HEK293 (cell line): ENCODE data around the gene GABRG1.

Experiments used
- CTCF ChIA-PET: fragments of 350-600 bp; formaldehyde crosslinking; extraction: SDS; loops from one replicate; lab custom pipeline; 2021; ENCODE audit warnings: antibody characterized with exemption; lab: Yijun Ruan, JAX
- POLR2A ChIA-PET: fragments of 300-600 bp; formaldehyde crosslinking; extraction: SDS; loops from one replicate; lab custom pipeline; 2020; ENCODE audit warnings: antibody characterized with exemption, inconsistent platforms; lab: Yijun Ruan, JAX
- H3K27ac ChIP-seq: fragments of 200-500 bp; sonication (Bioruptor generic); 2 replicates; pipeline ENCODE4 v1.5.1; 2014; ENCODE audit warnings: low read depth, low read length, control low read depth, inconsistent platforms; ENCODE audit errors: extremely low read depth
- H3K36me3 ChIP-seq, 2 experiments: fragments of 200-500 bp in 1 of 2; sonication (Bioruptor generic) in 1 of 2; 1 replicate in 1 of 2; 2 replicates in 1 of 2; pipeline ENCODE4 v1.5.1; 2014 to 2017; ENCODE audit warnings: inconsistent platforms in 2 of 2, low read length in 2 of 2; ENCODE audit not compliant: control insufficient read depth in 2 of 2, insufficient read depth in 1 of 2
- H3K4me1 ChIP-seq: fragments of 200-500 bp; sonication (Bioruptor generic); 2 replicates; pipeline ENCODE4 v1.5.1; 2014; ENCODE audit warnings: mild to moderate bottlenecking, low read length, inconsistent platforms; ENCODE audit not compliant: control insufficient read depth, insufficient read depth
- H3K4me3 ChIP-seq: 2 replicates; pipeline ENCODE4 v1.5.1; 2011; ENCODE audit warnings: low read depth, mild to moderate bottlenecking, control low read depth, low read length, moderate library complexity
- H3K9me3 ChIP-seq: fragments of 200-500 bp; sonication (Bioruptor generic); 2 replicates; pipeline ENCODE4 v1.5.1; 2014; ENCODE audit warnings: low read depth, low read length, inconsistent platforms; ENCODE audit not compliant: control insufficient read depth, insufficient read depth
- OSR2 ChIP-seq: fragments of 450-650 bp; formaldehyde crosslinking; IDR thresholded peaks from 2 replicates; pipeline ENCODE4 v1.5.1; 2016; ENCODE audit warnings: missing biosample characterization, missing genetic modification characterization
- OVOL3 ChIP-seq: fragments of 450-650 bp; formaldehyde crosslinking; IDR thresholded peaks from 2 replicates; pipeline ENCODE4 v1.5.1; 2016; ENCODE audit warnings: missing biosample characterization, missing genetic modification characterization
- ZFP41 ChIP-seq: fragments of 450-650 bp; formaldehyde crosslinking; IDR thresholded peaks from 2 replicates; pipeline ENCODE4 v1.5.1; 2016; ENCODE audit warnings: missing biosample characterization, missing genetic modification characterization, borderline replicate concordance
- ZNF2 ChIP-seq: fragments of 450-650 bp; formaldehyde crosslinking; IDR thresholded peaks from 2 replicates; pipeline ENCODE4 v1.5.1; 2016; ENCODE audit warnings: missing biosample characterization, missing genetic modification characterization
- ZNF324 ChIP-seq: fragments of 450-650 bp; formaldehyde crosslinking; IDR thresholded peaks from 2 replicates; pipeline ENCODE4 v1.5.1; 2016; ENCODE audit warnings: missing biosample characterization, missing genetic modification characterization
- ZNF341 ChIP-seq: fragments of 450-650 bp; formaldehyde crosslinking; IDR thresholded peaks from 2 replicates; pipeline ENCODE4; 2016; ENCODE audit warnings: low read depth, missing biosample characterization, missing genetic modification characterization
- ZNF510 ChIP-seq: fragments of 450-650 bp; formaldehyde crosslinking; IDR thresholded peaks from 2 replicates; pipeline ENCODE4 v1.5.1; 2018; ENCODE audit warnings: mild to moderate bottlenecking, missing genetic modification characterization, missing biosample characterization; ENCODE audit not compliant: insufficient replicate concordance
- ZXDB ChIP-seq: fragments of 450-650 bp; formaldehyde crosslinking; IDR thresholded peaks from 2 replicates; pipeline ENCODE4 v1.5.1; 2016; ENCODE audit warnings: missing biosample characterization, missing genetic modification characterization
- TF ChIP-seq, protein P1 (sequence below): fragments of 450-650 bp; formaldehyde crosslinking; conservative IDR thresholded peaks from 2 replicates; pipeline ENCODE4 v1.5.1; 2016; ENCODE audit warnings: low read depth, missing biosample characterization, missing genetic modification characterization
- TF ChIP-seq, protein P2 (sequence below): fragments of 450-650 bp; formaldehyde crosslinking; IDR thresholded peaks from 2 replicates; pipeline ENCODE4 v1.5.1; 2016; ENCODE audit warnings: missing biosample characterization, missing genetic modification characterization
- TF ChIP-seq, protein P3 (sequence below): fragments of 450-650 bp; formaldehyde crosslinking; conservative IDR thresholded peaks from 2 replicates; pipeline ENCODE4 v1.5.1; 2016; ENCODE audit warnings: low read depth, missing biosample characterization, missing genetic modification characterization

Gene GABRG1

DNA sequence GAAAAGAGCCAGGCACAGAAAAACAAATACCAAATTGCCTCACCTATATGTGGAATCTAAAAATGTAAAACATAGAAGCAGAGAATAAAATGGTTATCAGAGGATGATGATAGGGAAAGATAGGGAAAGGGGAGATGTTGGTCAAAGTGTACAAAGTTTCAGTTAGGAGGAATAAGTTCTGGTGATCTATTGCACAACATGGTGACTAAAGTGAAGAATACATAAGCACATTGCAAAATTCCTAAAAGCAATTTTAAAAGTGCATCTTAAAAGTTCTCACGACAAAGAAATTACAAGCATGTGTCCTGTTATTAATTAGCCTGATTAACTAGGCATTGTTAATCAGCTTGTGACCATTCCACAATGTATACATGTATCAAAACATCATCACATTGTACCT lies 136.0 kb downstream of the GABRG1 start:
- Histone ChIP-seq H3K4me3 (no peak overlapping the region), H3K4me1 (no peaks in the 10 kb centered on the region), H3K27ac (no peak overlapping the region), H3K36me3 (no peaks in the 10 kb centered on the region), H3K9me3 (no peaks in the 10 kb centered on the region)
- TF ChIP-seq ZNF510 (tag by site-specific recombination) (no peak), OVOL3 (tag by site-specific recombination) (no peak), ZFP41 (tag by site-specific recombination) (no peak), ZXDB (tag by site-specific recombination) (no peak), ZNF2 (tag by site-specific recombination) (no peak), ZNF324 (tag by site-specific recombination) (no peak), OSR2 (tag by site-specific recombination) (no peak), ZNF341 (tag by site-specific recombination) (no peak)
- TF ChIP-seq, protein P1, sequence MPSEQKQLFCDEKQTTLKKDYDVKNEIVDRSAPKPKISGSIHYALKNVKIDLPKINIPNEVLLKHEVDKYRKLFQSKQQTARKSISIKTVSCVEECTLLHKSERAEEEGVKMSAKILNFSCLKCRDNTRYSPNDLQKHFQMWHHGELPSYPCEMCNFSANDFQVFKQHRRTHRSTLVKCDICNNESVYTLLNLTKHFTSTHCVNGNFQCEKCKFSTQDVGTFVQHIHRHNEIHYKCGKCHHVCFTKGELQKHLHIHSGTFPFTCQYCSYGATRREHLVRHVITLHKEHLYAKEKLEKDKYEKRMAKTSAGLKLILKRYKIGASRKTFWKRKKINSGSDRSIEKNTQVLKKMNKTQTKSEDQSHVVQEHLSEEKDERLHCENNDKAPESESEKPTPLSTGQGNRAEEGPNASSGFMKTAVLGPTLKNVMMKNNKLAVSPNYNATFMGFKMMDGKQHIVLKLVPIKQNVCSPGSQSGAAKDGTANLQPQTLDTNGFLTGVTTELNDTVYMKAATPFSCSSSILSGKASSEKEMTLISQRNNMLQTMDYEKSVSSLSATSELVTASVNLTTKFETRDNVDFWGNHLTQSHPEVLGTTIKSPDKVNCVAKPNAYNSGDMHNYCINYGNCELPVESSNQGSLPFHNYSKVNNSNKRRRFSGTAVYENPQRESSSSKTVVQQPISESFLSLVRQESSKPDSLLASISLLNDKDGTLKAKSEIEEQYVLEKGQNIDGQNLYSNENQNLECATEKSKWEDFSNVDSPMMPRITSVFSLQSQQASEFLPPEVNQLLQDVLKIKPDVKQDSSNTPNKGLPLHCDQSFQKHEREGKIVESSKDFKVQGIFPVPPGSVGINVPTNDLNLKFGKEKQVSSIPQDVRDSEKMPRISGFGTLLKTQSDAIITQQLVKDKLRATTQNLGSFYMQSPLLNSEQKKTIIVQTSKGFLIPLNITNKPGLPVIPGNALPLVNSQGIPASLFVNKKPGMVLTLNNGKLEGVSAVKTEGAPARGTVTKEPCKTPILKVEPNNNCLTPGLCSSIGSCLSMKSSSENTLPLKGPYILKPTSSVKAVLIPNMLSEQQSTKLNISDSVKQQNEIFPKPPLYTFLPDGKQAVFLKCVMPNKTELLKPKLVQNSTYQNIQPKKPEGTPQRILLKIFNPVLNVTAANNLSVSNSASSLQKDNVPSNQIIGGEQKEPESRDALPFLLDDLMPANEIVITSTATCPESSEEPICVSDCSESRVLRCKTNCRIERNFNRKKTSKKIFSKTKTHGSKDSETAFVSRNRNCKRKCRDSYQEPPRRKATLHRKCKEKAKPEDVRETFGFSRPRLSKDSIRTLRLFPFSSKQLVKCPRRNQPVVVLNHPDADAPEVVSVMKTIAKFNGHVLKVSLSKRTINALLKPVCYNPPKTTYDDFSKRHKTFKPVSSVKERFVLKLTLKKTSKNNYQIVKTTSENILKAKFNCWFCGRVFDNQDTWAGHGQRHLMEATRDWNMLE = no peak
- TF ChIP-seq, protein P2, sequence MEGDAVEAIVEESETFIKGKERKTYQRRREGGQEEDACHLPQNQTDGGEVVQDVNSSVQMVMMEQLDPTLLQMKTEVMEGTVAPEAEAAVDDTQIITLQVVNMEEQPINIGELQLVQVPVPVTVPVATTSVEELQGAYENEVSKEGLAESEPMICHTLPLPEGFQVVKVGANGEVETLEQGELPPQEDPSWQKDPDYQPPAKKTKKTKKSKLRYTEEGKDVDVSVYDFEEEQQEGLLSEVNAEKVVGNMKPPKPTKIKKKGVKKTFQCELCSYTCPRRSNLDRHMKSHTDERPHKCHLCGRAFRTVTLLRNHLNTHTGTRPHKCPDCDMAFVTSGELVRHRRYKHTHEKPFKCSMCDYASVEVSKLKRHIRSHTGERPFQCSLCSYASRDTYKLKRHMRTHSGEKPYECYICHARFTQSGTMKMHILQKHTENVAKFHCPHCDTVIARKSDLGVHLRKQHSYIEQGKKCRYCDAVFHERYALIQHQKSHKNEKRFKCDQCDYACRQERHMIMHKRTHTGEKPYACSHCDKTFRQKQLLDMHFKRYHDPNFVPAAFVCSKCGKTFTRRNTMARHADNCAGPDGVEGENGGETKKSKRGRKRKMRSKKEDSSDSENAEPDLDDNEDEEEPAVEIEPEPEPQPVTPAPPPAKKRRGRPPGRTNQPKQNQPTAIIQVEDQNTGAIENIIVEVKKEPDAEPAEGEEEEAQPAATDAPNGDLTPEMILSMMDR = no peak
- TF ChIP-seq, protein P3, sequence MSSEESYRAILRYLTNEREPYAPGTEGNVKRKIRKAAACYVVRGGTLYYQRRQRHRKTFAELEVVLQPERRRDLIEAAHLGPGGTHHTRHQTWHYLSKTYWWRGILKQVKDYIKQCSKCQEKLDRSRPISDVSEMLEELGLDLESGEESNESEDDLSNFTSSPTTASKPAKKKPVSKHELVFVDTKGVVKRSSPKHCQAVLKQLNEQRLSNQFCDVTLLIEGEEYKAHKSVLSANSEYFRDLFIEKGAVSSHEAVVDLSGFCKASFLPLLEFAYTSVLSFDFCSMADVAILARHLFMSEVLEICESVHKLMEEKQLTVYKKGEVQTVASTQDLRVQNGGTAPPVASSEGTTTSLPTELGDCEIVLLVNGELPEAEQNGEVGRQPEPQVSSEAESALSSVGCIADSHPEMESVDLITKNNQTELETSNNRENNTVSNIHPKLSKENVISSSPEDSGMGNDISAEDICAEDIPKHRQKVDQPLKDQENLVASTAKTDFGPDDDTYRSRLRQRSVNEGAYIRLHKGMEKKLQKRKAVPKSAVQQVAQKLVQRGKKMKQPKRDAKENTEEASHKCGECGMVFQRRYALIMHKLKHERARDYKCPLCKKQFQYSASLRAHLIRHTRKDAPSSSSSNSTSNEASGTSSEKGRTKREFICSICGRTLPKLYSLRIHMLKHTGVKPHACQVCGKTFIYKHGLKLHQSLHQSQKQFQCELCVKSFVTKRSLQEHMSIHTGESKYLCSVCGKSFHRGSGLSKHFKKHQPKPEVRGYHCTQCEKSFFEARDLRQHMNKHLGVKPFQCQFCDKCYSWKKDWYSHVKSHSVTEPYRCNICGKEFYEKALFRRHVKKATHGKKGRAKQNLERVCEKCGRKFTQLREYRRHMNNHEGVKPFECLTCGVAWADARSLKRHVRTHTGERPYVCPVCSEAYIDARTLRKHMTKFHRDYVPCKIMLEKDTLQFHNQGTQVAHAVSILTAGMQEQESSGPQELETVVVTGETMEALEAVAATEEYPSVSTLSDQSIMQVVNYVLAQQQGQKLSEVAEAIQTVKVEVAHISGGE (tag by site-specific recombination) = no peak
- ChIA-PET POLR2A (no interaction called here), CTCF (no interaction called here)
